Muscle of leg (tissue), 11 donors: ENCODE measurements around the gene ARHGAP40. TPM values are rescaled to one million over a fixed set of nuclear protein-coding genes. Genes with fewer than 3 reads are reported as not detected.
"Not testable (repeated sequence)": the region's sequence is repeated elsewhere in the genome, so short reads cannot be mapped to it uniquely, and the experiment has no call there.

Source experiments
- DNase-seq: peaks from one replicate; pipeline ENCODE4 v3.0.0; 2013
- H3K27ac ChIP-seq: one replicate; pipeline ENCODE4 v1.5.1; 2013; ENCODE audit warnings: mild to moderate bottlenecking, low read length, control low read depth
- H3K27me3 ChIP-seq: one replicate; pipeline ENCODE4 v1.6.1; 2013; ENCODE audit warnings: low read length; ENCODE audit not compliant: control insufficient read depth, insufficient read depth
- H3K36me3 ChIP-seq: one replicate; pipeline ENCODE4 v1.6.1; 2013; ENCODE audit warnings: low read length; ENCODE audit not compliant: control insufficient read depth, insufficient read depth
- H3K4me1 ChIP-seq: one replicate; pipeline ENCODE4 v1.6.1; 2013; ENCODE audit warnings: low read length; ENCODE audit not compliant: control insufficient read depth, insufficient read depth
- H3K4me3 ChIP-seq: one replicate; pipeline ENCODE4 v1.5.1; 2013; ENCODE audit warnings: low read length, control low read depth
- H3K9me3 ChIP-seq: replicated peaks from 2 replicates; pipeline ENCODE4 v1.6.1; 2013; ENCODE audit warnings: low read depth, low read length; ENCODE audit not compliant: control insufficient read depth
- WGBS: methylation state at CpG from one replicate; pipeline ENCODE4 v1.1.5; 2013; ENCODE audit warnings: missing lambda C conversion rate; ENCODE audit not compliant: insufficient coverage; 5-methylcytosine and 5-hydroxymethylcytosine counted together
- polyA plus RNA-seq, 8 donors: library from polyadenylated mRNA; unstranded; fragments of 120-200 nt; gene quantifications; one replicate each; pipeline versions ENCODE4 v1.2.1 to v1.2.3, GENCODE V29; 2013; ENCODE audit warnings: inconsistent platforms in 1 of 8, low replicate concordance in 1 of 8; ENCODE audit not compliant: insufficient read length in 8 of 8, insufficient read depth in 1 of 8
- total RNA-seq: library from RNA; stranded (reverse); fragments of 120-200 nt; gene quantifications from one replicate; pipeline ENCODE4 v1.2.4, GENCODE V29; 2013

ARHGAP40 gene
- total and polyA plus RNA-seq, 9 donors: under 0.01 to 0.86 (median 0.10) TPM; not detected in 4

GRCh38 chr20:38586181-38586525 lies 15.5 kb upstream of the ARHGAP40 start:
- Histone ChIP-seq H3K27ac (no peak overlapping the region), H3K4me3 (no peak overlapping the region), H3K4me1 (peaks cover 4% of the 10 kb centered on the region), H3K9me3 (no peaks in the 10 kb centered on the region), H3K27me3 (peaks cover 2% of the 10 kb centered on the region), H3K36me3 (no peaks in the 10 kb centered on the region)
- no peak for DNase-seq
- WGBS: 43% methylated on average over 3 of the region's 3 CpGs

- WGBS: 93% methylated on average over 3 of the region's 6 CpGs
These were observed 13.3 kb upstream of the ARHGAP40 start for GRCh38 chr20:38588303-38588702.

GRCh38 chr20:38589351-38589750 lies 12.3 kb upstream of the ARHGAP40 start:
- DNase-seq: no peak
- no peaks in the 10 kb centered on the region for H3K36me3 ChIP-seq
- no peaks in the 10 kb centered on the region for H3K4me1 ChIP-seq
- H3K4me3 ChIP-seq: no peak overlapping the region
- H3K27ac ChIP-seq: no peak overlapping the region
- no peaks in the 10 kb centered on the region for H3K9me3 ChIP-seq
- peaks cover 2% of the 10 kb centered on the region for H3K27me3 ChIP-seq
- WGBS: 76% methylated on average over 2 of the region's 4 CpGs

More at GRCh38 chr20:38588303-38588702, 13.3 kb upstream of the ARHGAP40 start:
- H3K4me1 ChIP-seq: no peaks in the 10 kb centered on the region
- no peak for DNase-seq
- H3K27me3 ChIP-seq: peaks cover 2% of the 10 kb centered on the region
- H3K27ac ChIP-seq: no peak overlapping the region
- no peaks in the 10 kb centered on the region for H3K36me3 ChIP-seq
- H3K9me3 ChIP-seq: no peaks in the 10 kb centered on the region
- H3K4me3 ChIP-seq: no peak overlapping the region

- Histone ChIP-seq H3K27ac (no peak overlapping the region), H3K36me3 (no peaks in the 10 kb centered on the region), H3K4me3 (no peak overlapping the region), H3K27me3 (peaks cover 2% of the 10 kb centered on the region), H3K4me1 (no peaks in the 10 kb centered on the region), H3K9me3 (no peaks in the 10 kb centered on the region)
- 88% methylated on average over 2 of the region's 3 CpGs for WGBS
- no peak for DNase-seq
These were observed 11.5 kb upstream of the ARHGAP40 start for GRCh38 chr20:38589967-38590675.

GRCh38 chr20:38590676-38591473 lies 10.7 kb upstream of the ARHGAP40 start:
- no peaks in the 10 kb centered on the region for H3K36me3 ChIP-seq
- WGBS: 73% methylated on average over 13 of the region's 18 CpGs
- no peak for DNase-seq
- no peak overlapping the region for H3K27ac ChIP-seq
- H3K4me3 ChIP-seq: no peak overlapping the region
- H3K27me3 ChIP-seq: peaks cover 1% of the 10 kb centered on the region
- H3K9me3 ChIP-seq: no peaks in the 10 kb centered on the region
- H3K4me1 ChIP-seq: no peaks in the 10 kb centered on the region

- no peak for DNase-seq
- no peaks in the 10 kb centered on the region for H3K9me3 ChIP-seq
- H3K4me1 ChIP-seq: no peaks in the 10 kb centered on the region
- WGBS: 79% methylated on average over 18 of the region's 21 CpGs
- no peak overlapping the region for H3K27ac ChIP-seq
- no peaks in the 10 kb centered on the region for H3K27me3 ChIP-seq
- no peaks in the 10 kb centered on the region for H3K36me3 ChIP-seq
- no peak overlapping the region for H3K4me3 ChIP-seq
These were observed 9.9 kb upstream of the ARHGAP40 start for GRCh38 chr20:38591474-38592410.

- not testable (repeated sequence) for H3K27ac ChIP-seq, H3K36me3 ChIP-seq, H3K4me1 ChIP-seq, H3K9me3 ChIP-seq, H3K27me3 ChIP-seq, H3K4me3 ChIP-seq, DNase-seq
- 51% methylated on average over 3 of the region's 3 CpGs for WGBS
These were observed 9.2 kb upstream of the ARHGAP40 start for GRCh38 chr20:38592411-38592790.

- H3K27me3 ChIP-seq, H3K36me3 ChIP-seq, DNase-seq, H3K27ac ChIP-seq, H3K4me1 ChIP-seq, H3K9me3 ChIP-seq, H3K4me3 ChIP-seq: not testable (repeated sequence)
- 76% methylated on average over 11 of the region's 12 CpGs for WGBS
These were observed 7.3 kb upstream of the ARHGAP40 start for GRCh38 chr20:38594281-38594680.

- not testable (repeated sequence) for H3K36me3 ChIP-seq, H3K27ac ChIP-seq, DNase-seq, H3K4me1 ChIP-seq, H3K4me3 ChIP-seq, H3K9me3 ChIP-seq
- peaks cover 13% of the 10 kb centered on the region for H3K27me3 ChIP-seq
- WGBS: 86% methylated on average over 9 of the region's 15 CpGs
These were observed 5.7 kb upstream of the ARHGAP40 start for GRCh38 chr20:38595886-38596285.

- 6% methylated on average over 4 of the region's 9 CpGs for WGBS
- Histone ChIP-seq H3K4me1 (peaks cover 11% of the 10 kb centered on the region), H3K9me3 (no peaks in the 10 kb centered on the region), H3K27ac (no peak overlapping the region), H3K4me3 (no peak overlapping the region), H3K27me3 (peaks cover 34% of the 10 kb centered on the region), H3K36me3 (no peaks in the 10 kb centered on the region)
- DNase-seq: no peak
These were observed 2.2 kb upstream of the ARHGAP40 start for GRCh38 chr20:38599410-38599882.
